HepG2 (cell line): ENCODE measurements around the gene NMRAL1. TPM values are rescaled to one million over a fixed set of nuclear protein-coding genes. Genes with fewer than 3 reads are reported as not detected.

Source experiments
- FOSL2 ChIP-seq: sonication (generic); formaldehyde crosslinking; IDR thresholded peaks from 2 replicates; pipeline ENCODE4 v1.4.0; 2020; ENCODE audit warnings: missing genetic modification reagents
- GZF1 ChIP-seq: sonication (generic); formaldehyde crosslinking; IDR thresholded peaks from 2 replicates; pipeline ENCODE4 v1.5.1; 2020; ENCODE audit warnings: mild to moderate bottlenecking, missing genetic modification reagents
- IKZF4 ChIP-seq: sonication (generic); formaldehyde crosslinking; IDR thresholded peaks from 2 replicates; pipeline ENCODE4 v1.5.1; 2020; ENCODE audit warnings: borderline replicate concordance, mild to moderate bottlenecking, low read depth, missing genetic modification reagents; ENCODE audit errors: not compliant biosample characterization
- KAT7 ChIP-seq: IDR thresholded peaks from 2 replicates; pipeline ENCODE4 v1.6.1; 2018; ENCODE audit warnings: borderline replicate concordance, missing compliant biosample characterization
- NBN ChIP-seq: fragments of 450-650 bp; conservative IDR thresholded peaks from 2 replicates; pipeline ENCODE4 v1.6.1; 2017
- NFKB2 ChIP-seq: sonication (generic); formaldehyde crosslinking; IDR thresholded peaks from 2 replicates; pipeline ENCODE4 v1.4.0; 2020; ENCODE audit warnings: missing genetic modification reagents, borderline replicate concordance
- PAF1 ChIP-seq: IDR thresholded peaks from 2 replicates; pipeline ENCODE4 v1.6.1; 2016; ENCODE audit warnings: missing genetic modification reagents, missing compliant biosample characterization
- SAFB2 ChIP-seq: sonication (generic); formaldehyde crosslinking; IDR thresholded peaks from 2 replicates; pipeline ENCODE4 v1.5.1; 2020; ENCODE audit warnings: missing genetic modification reagents, low read depth, mild to moderate bottlenecking, borderline replicate concordance
- ZKSCAN8 ChIP-seq: IDR thresholded peaks from 2 replicates; pipeline ENCODE4 v1.6.1; 2016; ENCODE audit warnings: borderline replicate concordance, missing genetic modification reagents, missing compliant biosample characterization
- ZNF639 ChIP-seq: conservative IDR thresholded peaks from 2 replicates; pipeline ENCODE4 v1.6.1; 2018; ENCODE audit warnings: missing genetic modification reagents
- ZNF691 ChIP-seq: sonication (generic); formaldehyde crosslinking; IDR thresholded peaks from 2 replicates; pipeline ENCODE4 v1.4.0; 2020; ENCODE audit warnings: missing genetic modification reagents, low read depth, mild to moderate bottlenecking, borderline replicate concordance
- ZNF891 ChIP-seq: sonication (generic); formaldehyde crosslinking; IDR thresholded peaks from 2 replicates; pipeline ENCODE4 v1.5.0; 2020; ENCODE audit warnings: mild to moderate bottlenecking, missing genetic modification reagents
- polyA plus RNA-seq, 8 experiments: library from polyadenylated mRNA; depleted of rRNA in 3 of 8; stranded (reverse) in 7 of 8; unstranded in 1 of 8; fragments of >200 nt; fragmentation: Illumina TruSeq in 4 of 8; extraction: Trizol in 4 of 8; gene quantifications; 2 replicates each; pipeline versions ENCODE4 v1.2.1 to v1.2.3, GENCODE V29; 2011 to 2016; ENCODE audit warnings: low read depth in 4 of 8, missing spikeins in 1 of 8, mixed read lengths in 1 of 8; ENCODE audit not compliant: insufficient read depth in 1 of 8
- total RNA-seq, 5 experiments: library from RNA; depleted of rRNA; stranded (reverse); fragments of >200 nt; fragmentation: Illumina TruSeq; extraction: Trizol; gene quantifications; 2 replicates each; pipeline ENCODE4 v1.2.3, GENCODE V29; 2016; ENCODE audit warnings: low read depth in 1 of 5
- TF ChIP-seq, protein P1 (sequence below): sonication (generic); formaldehyde crosslinking; IDR thresholded peaks from 2 replicates; pipeline ENCODE4 v1.4.0; 2020; ENCODE audit warnings: missing genetic modification reagents
- TF ChIP-seq, protein P2 (sequence below): sonication (generic); formaldehyde crosslinking; IDR thresholded peaks from 2 replicates; pipeline ENCODE4 v1.5.1; 2020; ENCODE audit warnings: missing genetic modification reagents, mild to moderate bottlenecking, borderline replicate concordance
- TF ChIP-seq, protein P3 (sequence below): sonication (generic); formaldehyde crosslinking; IDR thresholded peaks from 2 replicates; pipeline ENCODE4 v1.5.1; 2020; ENCODE audit warnings: mild to moderate bottlenecking, missing genetic modification reagents, borderline replicate concordance
- TF ChIP-seq, protein P4 (sequence below): sonication (generic); IDR thresholded peaks from 2 replicates; pipeline ENCODE4 v1.6.1; 2016; ENCODE audit warnings: low read depth, borderline replicate concordance

The NMRAL1 gene
- total and polyA plus RNA-seq, 2 of the 13 experiments (the other 11 are each of a cell fraction or from before 2014, with no cell fraction given) = 30.8 to 33.1 TPM

DNA sequence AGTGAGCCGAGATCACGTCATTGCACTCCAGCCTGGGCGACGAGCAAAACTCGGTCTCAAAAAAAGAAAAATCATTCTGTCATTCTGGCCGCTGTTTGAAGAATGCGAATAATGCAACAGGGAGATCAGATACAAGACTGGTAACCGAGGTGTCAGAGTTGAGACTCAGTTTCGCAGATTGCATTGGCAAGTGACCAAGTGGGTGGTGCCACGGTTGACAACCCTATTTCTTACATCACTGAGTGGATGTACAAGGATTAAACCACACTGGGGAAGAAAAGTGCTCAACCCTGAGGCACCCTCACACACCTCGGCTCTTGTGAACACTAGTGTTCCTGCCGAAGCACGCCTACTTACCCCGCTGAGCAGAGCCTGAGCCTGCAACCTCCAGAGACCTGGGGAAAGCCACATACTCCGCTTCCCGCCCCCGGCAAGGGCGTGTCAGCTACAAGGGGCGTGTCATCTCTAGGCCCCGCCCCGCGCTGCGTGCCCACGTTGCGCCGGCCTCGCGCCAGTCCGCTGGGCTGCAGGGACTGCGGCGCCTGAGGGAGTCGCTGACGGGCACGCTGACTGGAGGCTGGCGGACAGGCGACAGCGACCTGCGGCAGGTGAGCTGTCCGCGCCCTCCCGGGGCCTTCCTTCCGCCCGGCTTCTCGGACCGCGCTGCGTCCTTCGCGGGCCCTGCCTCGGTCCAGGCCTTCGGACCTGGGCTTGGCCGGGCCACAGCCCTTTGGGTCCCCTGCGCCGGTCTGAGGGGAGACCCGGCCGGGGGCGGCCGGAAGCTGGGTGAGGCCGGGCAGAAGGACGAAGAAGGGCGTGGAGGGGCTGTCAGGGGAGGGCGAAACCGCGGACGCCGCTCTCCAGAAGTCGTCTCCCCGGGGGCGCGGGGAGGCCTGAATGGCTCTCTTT is 1.7 kb upstream of the NMRAL1 start, which contains the start of gene HMOX2 (continued):
- TF ChIP-seq, protein P1, sequence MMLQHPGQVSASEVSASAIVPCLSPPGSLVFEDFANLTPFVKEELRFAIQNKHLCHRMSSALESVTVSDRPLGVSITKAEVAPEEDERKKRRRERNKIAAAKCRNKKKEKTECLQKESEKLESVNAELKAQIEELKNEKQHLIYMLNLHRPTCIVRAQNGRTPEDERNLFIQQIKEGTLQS (CRISPR knock-in tag) = peak; percentile 9; the same call in 1 of the 2 replicates
- TF ChIP-seq IKZF4 (CRISPR knock-in tag) (peak; percentile 88), ZNF891 (CRISPR knock-in tag) (peak; percentile 96), PAF1 (CRISPR knock-in tag) (no peak), ZNF639 (CRISPR knock-in tag) (no peak), FOSL2 (no peak), GZF1 (CRISPR knock-in tag) (no peak), SAFB2 (CRISPR knock-in tag) (peak; percentile 84), ZKSCAN8 (CRISPR knock-in tag) (peak; percentile 74; the same call in 1 of the 2 replicates), ZNF691 (peak; percentile 92; the same call in 1 of the 2 replicates), NFKB2 (peak; percentile 90; the same call in 1 of the 2 replicates), KAT7 (CRISPR knock-in tag) (no peak), NBN (no peak)
- TF ChIP-seq, protein P2, sequence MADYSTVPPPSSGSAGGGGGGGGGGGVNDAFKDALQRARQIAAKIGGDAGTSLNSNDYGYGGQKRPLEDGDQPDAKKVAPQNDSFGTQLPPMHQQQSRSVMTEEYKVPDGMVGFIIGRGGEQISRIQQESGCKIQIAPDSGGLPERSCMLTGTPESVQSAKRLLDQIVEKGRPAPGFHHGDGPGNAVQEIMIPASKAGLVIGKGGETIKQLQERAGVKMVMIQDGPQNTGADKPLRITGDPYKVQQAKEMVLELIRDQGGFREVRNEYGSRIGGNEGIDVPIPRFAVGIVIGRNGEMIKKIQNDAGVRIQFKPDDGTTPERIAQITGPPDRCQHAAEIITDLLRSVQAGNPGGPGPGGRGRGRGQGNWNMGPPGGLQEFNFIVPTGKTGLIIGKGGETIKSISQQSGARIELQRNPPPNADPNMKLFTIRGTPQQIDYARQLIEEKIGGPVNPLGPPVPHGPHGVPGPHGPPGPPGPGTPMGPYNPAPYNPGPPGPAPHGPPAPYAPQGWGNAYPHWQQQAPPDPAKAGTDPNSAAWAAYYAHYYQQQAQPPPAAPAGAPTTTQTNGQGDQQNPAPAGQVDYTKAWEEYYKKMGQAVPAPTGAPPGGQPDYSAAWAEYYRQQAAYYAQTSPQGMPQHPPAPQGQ = peak; percentile 21; the same call in 1 of the 2 replicates
- TF ChIP-seq, protein P3, sequence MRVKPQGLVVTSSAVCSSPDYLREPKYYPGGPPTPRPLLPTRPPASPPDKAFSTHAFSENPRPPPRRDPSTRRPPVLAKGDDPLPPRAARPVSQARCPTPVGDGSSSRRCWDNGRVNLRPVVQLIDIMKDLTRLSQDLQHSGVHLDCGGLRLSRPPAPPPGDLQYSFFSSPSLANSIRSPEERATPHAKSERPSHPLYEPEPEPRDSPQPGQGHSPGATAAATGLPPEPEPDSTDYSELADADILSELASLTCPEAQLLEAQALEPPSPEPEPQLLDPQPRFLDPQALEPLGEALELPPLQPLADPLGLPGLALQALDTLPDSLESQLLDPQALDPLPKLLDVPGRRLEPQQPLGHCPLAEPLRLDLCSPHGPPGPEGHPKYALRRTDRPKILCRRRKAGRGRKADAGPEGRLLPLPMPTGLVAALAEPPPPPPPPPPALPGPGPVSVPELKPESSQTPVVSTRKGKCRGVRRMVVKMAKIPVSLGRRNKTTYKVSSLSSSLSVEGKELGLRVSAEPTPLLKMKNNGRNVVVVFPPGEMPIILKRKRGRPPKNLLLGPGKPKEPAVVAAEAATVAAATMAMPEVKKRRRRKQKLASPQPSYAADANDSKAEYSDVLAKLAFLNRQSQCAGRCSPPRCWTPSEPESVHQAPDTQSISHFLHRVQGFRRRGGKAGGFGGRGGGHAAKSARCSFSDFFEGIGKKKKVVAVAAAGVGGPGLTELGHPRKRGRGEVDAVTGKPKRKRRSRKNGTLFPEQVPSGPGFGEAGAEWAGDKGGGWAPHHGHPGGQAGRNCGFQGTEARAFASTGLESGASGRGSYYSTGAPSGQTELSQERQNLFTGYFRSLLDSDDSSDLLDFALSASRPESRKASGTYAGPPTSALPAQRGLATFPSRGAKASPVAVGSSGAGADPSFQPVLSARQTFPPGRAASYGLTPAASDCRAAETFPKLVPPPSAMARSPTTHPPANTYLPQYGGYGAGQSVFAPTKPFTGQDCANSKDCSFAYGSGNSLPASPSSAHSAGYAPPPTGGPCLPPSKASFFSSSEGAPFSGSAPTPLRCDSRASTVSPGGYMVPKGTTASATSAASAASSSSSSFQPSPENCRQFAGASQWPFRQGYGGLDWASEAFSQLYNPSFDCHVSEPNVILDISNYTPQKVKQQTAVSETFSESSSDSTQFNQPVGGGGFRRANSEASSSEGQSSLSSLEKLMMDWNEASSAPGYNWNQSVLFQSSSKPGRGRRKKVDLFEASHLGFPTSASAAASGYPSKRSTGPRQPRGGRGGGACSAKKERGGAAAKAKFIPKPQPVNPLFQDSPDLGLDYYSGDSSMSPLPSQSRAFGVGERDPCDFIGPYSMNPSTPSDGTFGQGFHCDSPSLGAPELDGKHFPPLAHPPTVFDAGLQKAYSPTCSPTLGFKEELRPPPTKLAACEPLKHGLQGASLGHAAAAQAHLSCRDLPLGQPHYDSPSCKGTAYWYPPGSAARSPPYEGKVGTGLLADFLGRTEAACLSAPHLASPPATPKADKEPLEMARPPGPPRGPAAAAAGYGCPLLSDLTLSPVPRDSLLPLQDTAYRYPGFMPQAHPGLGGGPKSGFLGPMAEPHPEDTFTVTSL = peak; percentile 28; the same call in 1 of the 2 replicates
- TF ChIP-seq, protein P4, sequence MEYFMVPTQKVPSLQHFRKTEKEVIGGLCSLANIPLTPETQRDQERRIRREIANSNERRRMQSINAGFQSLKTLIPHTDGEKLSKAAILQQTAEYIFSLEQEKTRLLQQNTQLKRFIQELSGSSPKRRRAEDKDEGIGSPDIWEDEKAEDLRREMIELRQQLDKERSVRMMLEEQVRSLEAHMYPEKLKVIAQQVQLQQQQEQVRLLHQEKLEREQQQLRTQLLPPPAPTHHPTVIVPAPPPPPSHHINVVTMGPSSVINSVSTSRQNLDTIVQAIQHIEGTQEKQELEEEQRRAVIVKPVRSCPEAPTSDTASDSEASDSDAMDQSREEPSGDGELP = peak; percentile 17; the same call in 1 of the 2 replicates
